CD4-positive, alpha-beta T cell (primary cell): ENCODE measurements around the gene ARID4B. TPM values are rescaled to one million over a fixed set of nuclear protein-coding genes. Genes with fewer than 3 reads are reported as not detected.
"Not testable (repeated sequence)": the region's sequence is repeated elsewhere in the genome, so short reads cannot be mapped to it uniquely, and the experiment has no call there.

Experiments
- ATAC-seq: fragments of 200-7000 bp; cut with Tn5 transposase; one replicate; pipeline ENCODE4 v1.10.0; 2022; ENCODE audit warnings: mild to moderate bottlenecking; ENCODE audit not compliant: poor library complexity
- CTCF ChIA-PET: fragments of 350-600 bp; sonication (Branson Sonifier 250); formaldehyde crosslinking; loops from one replicate; lab custom pipeline; 2021; ENCODE audit warnings: antibody characterized with exemption, inconsistent platforms; lab: Charles Lee
- POLR2A ChIA-PET: fragments of 350-600 bp; sonication (Branson Sonifier 250); formaldehyde crosslinking; loops from one replicate; lab custom pipeline; 2021; ENCODE audit warnings: antibody characterized with exemption, inconsistent platforms; lab: Charles Lee
- DNase-seq, 14 experiments: peaks; one replicate each; pipeline ENCODE4 v3.0.0-alpha.2; 2013 to 2020; ENCODE audit warnings: mixed read lengths in 2 of 14
- H3K27ac ChIP-seq, 2 donors: one replicate each; pipeline versions ENCODE4 v1.5.1 to v1.7.0; 2013; ENCODE audit warnings: low read length in 2 of 2, low read depth in 1 of 2, mild to moderate bottlenecking in 1 of 2
- H3K27me3 ChIP-seq, 2 experiments: 1 replicate in 1 of 2; 2 replicates in 1 of 2; pipeline versions ENCODE4 v1.6.1 to v1.7.0; 2013; ENCODE audit warnings: low read length in 2 of 2, control low read depth in 1 of 2, mild to moderate bottlenecking in 1 of 2, moderate library complexity in 1 of 2; ENCODE audit not compliant: insufficient read depth in 2 of 2, control insufficient read depth in 1 of 2
- H3K36me3 ChIP-seq: one replicate; pipeline ENCODE4 v1.6.1; 2013; ENCODE audit warnings: low read length, control low read depth; ENCODE audit not compliant: insufficient read depth
- H3K4me1 ChIP-seq: one replicate; pipeline ENCODE4 v1.6.1; 2013; ENCODE audit warnings: low read length, control low read depth; ENCODE audit not compliant: insufficient read depth
- H3K4me3 ChIP-seq: one replicate; pipeline ENCODE4 v1.5.1; 2013; ENCODE audit warnings: mild to moderate bottlenecking, low read length, moderate library complexity
- H3K9me3 ChIP-seq, 2 experiments: 1 replicate in 1 of 2; 2 replicates in 1 of 2; pipeline versions ENCODE4 v1.6.1 to v1.7.0; 2013; ENCODE audit warnings: low read length in 2 of 2, mild to moderate bottlenecking in 2 of 2, control low read depth in 1 of 2, moderate library complexity in 1 of 2; ENCODE audit not compliant: control insufficient read depth in 1 of 2, insufficient read depth in 1 of 2
- H3K27ac Mint-ChIP-seq: one replicate; pipeline ENCODE4 v1.8.0; 2020; ENCODE audit warnings: mixed read lengths
- H3K27me3 Mint-ChIP-seq: one replicate; pipeline ENCODE4 v1.8.0; 2021; ENCODE audit warnings: mixed read lengths
- H3K36me3 Mint-ChIP-seq: one replicate; pipeline ENCODE4 v1.8.0; 2021; ENCODE audit warnings: low read depth, mixed read lengths
- H3K4me1 Mint-ChIP-seq: one replicate; pipeline ENCODE4 v1.8.0; 2021; ENCODE audit warnings: low read depth, mixed read lengths
- H3K4me3 Mint-ChIP-seq: one replicate; pipeline ENCODE4 v1.8.0; 2020; ENCODE audit warnings: mild to moderate bottlenecking, mixed read lengths
- H3K9me3 Mint-ChIP-seq: one replicate; pipeline ENCODE4 v1.8.0; 2020; ENCODE audit warnings: mixed read lengths
- intact Hi-C, 2 experiments: fragments of 100-400 bp; cut with DNase I in 1 of 2; cut with micrococcal nuclease in 1 of 2; formaldehyde crosslinking; loops; one replicate each; pipeline versions ENCODE4 v1.15.1 to v1.9.0; 2023 to 2025; cut with DNase I, micrococcal nuclease
- total RNA-seq, 174 experiments: library from RNA in 2 of 174; stranded (reverse) in 2 of 174; gene quantifications; one replicate each; pipeline ENCODE4 v1.2.3 and lab custom pipeline; 2021 to 2026
- TF ChIP-seq, protein P1 (sequence below): fragments of 200-600 bp; IDR thresholded peaks from one replicate; pipeline ENCODE4 v1.8.0; 2022; ENCODE audit warnings: antibody characterized with exemption, mild to moderate bottlenecking

The ARID4B gene
- total RNA-seq, 2 experiments from 2014 or later = 127 to 130 TPM

DNA sequence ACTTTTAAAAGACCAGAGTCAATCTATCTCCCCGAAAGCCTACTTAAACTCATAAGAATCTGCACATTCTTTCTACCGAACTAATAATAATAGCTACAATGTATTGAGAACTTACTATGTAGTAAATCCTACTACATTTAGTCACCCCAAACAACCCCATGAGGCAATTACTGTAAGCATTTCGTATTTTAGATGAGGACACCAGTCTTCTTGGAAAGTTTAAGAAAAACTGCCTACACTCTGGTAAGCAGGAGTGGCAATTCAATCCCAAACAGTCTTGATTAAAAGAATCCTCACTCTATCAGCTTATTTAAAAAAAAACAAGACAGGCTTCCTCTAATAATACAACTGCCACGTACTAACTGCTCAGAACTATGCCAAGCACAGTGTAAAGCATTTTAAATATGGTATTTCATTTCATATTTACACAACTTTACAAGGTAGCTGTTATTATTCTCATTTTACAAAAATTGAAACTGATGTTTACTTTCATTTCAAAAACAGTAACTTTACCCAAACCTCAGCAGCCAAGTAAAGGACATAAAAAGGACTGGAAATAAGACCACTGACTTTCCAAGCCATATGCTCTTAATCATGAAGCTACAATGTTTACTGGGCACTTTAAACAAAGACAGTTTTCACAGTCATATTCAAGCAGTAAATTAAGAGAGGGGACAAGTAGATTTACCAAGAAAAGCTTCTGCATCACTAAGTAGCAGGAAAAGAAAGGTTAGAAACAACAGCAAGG lies 13.9 kb downstream of the ARID4B start:
- Histone ChIP-seq H3K4me3 (no peak overlapping the region), H3K27me3 (no peaks in the 10 kb centered on the region), H3K4me1 (peaks cover 48% of the 10 kb centered on the region), H3K9me3 (no peaks in the 10 kb centered on the region), H3K36me3 (peaks cover 14% of the 10 kb centered on the region), H3K27ac (no peak overlapping the region)
- Mint-ChIP-seq H3K27me3 (no peaks in the 10 kb centered on the region), H3K27ac (peak overlapping the region; percentile 82), H3K36me3 (peaks cover 38% of the 10 kb centered on the region), H3K9me3 (no peaks in the 10 kb centered on the region), H3K4me1 (peaks cover 72% of the 10 kb centered on the region), H3K4me3 (peak overlapping the region; percentile 76)
- no peak for ATAC-seq
- CTCF ChIA-PET = interaction anchor here (1.0 to 2.9 kb wide), 3 partner anchors 55 to 85 kb away, joined by 3 to 9 read pairs (median 3); no protein-coding TSS in a partner anchor
- no peak for DNase-seq
- TF ChIP-seq, protein P1, sequence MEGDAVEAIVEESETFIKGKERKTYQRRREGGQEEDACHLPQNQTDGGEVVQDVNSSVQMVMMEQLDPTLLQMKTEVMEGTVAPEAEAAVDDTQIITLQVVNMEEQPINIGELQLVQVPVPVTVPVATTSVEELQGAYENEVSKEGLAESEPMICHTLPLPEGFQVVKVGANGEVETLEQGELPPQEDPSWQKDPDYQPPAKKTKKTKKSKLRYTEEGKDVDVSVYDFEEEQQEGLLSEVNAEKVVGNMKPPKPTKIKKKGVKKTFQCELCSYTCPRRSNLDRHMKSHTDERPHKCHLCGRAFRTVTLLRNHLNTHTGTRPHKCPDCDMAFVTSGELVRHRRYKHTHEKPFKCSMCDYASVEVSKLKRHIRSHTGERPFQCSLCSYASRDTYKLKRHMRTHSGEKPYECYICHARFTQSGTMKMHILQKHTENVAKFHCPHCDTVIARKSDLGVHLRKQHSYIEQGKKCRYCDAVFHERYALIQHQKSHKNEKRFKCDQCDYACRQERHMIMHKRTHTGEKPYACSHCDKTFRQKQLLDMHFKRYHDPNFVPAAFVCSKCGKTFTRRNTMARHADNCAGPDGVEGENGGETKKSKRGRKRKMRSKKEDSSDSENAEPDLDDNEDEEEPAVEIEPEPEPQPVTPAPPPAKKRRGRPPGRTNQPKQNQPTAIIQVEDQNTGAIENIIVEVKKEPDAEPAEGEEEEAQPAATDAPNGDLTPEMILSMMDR = no peak
- POLR2A ChIA-PET = interaction anchor here (0.7 to 1.4 kb wide), 4 partner anchors 10 to 39 kb away, joined by 3 to 8 read pairs (median 4); no protein-coding TSS in a partner anchor
- intact Hi-C loops = no loop called here

DNA sequence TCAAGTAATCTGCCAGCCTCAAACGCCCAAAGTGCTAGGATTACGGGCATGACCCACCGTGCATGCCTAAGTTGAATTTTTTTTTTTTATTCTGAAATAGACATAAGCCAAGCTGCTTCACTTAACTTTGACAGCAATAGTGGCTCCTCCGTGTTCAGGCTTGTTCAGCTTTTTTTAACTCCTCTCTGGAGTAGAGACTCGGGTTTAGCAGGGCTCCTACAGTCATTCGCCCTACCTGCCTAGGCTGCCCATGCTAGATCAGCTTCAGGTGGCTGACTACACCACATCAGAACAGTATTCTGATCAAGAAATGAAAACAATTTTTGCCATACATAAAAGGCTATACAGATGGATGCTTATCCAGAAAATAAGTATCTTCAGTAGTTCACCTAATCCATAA lies 14.7 kb downstream of the ARID4B start:
- no peaks in the 10 kb centered on the region for H3K27me3 Mint-ChIP-seq
- Histone ChIP-seq H3K27ac (no peak overlapping the region), H3K4me3 (no peak overlapping the region), H3K27me3 (no peaks in the 10 kb centered on the region), H3K9me3 (no peaks in the 10 kb centered on the region), H3K36me3 (peaks cover 7% of the 10 kb centered on the region), H3K4me1 (peaks cover 41% of the 10 kb centered on the region)
- peak overlapping the region; percentile 76 for H3K4me3 Mint-ChIP-seq
- H3K4me1 Mint-ChIP-seq = peaks cover 64% of the 10 kb centered on the region
- peak overlapping the region; percentile 82 for H3K27ac Mint-ChIP-seq
- ChIA-PET CTCF (interaction anchor here (1.0 to 2.9 kb wide), 4 partner anchors 11 to 84 kb away, joined by 3 to 9 read pairs (median 4); no protein-coding TSS in a partner anchor), POLR2A (interaction anchor here (0.8 to 1.5 kb wide), 4 partner anchors 14 to 20 kb away, joined by 3 to 4 read pairs (median 3); partner anchors contain the start of genes ARID4B and GGPS1)
- ATAC-seq (peak; percentile 80), DNase-seq (peak in 4 of 14 experiments; percentile 10 to 31 (median 28))
- intact Hi-C loops = no loop called here
- TF ChIP-seq, protein P1 = no peak
- H3K36me3 Mint-ChIP-seq = peaks cover 29% of the 10 kb centered on the region
- no peaks in the 10 kb centered on the region for H3K9me3 Mint-ChIP-seq

DNA sequence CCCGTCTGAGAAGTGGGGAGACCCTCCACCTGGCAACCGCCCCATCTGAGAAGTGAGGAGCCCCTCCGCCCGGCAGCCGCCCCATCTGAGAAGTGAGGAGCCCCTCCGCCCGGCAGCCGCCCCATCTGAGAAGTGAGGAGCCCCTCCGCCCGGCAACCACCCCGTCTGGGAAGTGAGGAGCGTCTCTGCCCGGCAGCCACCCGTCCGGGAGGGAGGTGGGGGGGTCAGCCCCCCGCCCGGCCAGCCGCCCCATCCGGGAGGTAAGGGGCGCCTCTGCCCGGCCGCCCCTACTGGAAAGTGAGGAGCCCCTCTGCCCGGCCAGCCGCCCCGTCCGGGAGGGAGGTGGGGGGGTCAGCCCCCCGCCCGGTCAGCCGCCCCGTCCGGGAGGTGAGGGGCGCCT lies 18.8 kb downstream of the ARID4B start:
- H3K36me3 ChIP-seq, POLR2A ChIA-PET, H3K9me3 ChIP-seq, H3K27me3 ChIP-seq, H3K4me3 ChIP-seq, H3K4me3 Mint-ChIP-seq, H3K27ac ChIP-seq, H3K27ac Mint-ChIP-seq, ATAC-seq, H3K27me3 Mint-ChIP-seq, intact Hi-C loops, DNase-seq, CTCF ChIA-PET, H3K9me3 Mint-ChIP-seq: not testable (repeated sequence)
- Mint-ChIP-seq H3K4me1 (peaks cover 70% of the 10 kb centered on the region), H3K36me3 (peaks cover 38% of the 10 kb centered on the region)
- peaks cover 64% of the 10 kb centered on the region for H3K4me1 ChIP-seq
